Inferior parietal cortex (tissue), 1 donor: Measurements from ENCODE around the gene ZDHHC1.
"Not testable (repeated sequence)": the region's sequence is repeated elsewhere in the genome, so short reads cannot be mapped to it uniquely, and the experiment has no call there.

ENCODE experiments used
- DNase-seq: peaks from one replicate; pipeline ENCODE4 v3.0.0-alpha.2; 2016; ENCODE audit errors: extremely low spot score

Gene ZDHHC1

GRCh38 chr16:67361038-67361437 is 55.2 kb downstream of the ZDHHC1 start:
- no peak for DNase-seq

- not testable (repeated sequence) for DNase-seq
These were observed 56.6 kb downstream of the ZDHHC1 start for GRCh38 chr16:67359540-67360269.

GRCh38 chr16:67357561-67357960 is 58.7 kb downstream of the ZDHHC1 start:
- DNase-seq = no peak

GRCh38 chr16:67356396-67356795 is 59.9 kb downstream of the ZDHHC1 start:
- DNase-seq = no peak

GRCh38 chr16:67352463-67352862 is 63.8 kb downstream of the ZDHHC1 start:
- not testable (repeated sequence) for DNase-seq

- DNase-seq = no peak
These were observed 66.0 kb downstream of the ZDHHC1 start for GRCh38 chr16:67350324-67350723.

- no peak for DNase-seq
These were observed 67.1 kb downstream of the ZDHHC1 start for GRCh38 chr16:67349172-67349571.

- no peak for DNase-seq
These were observed 69.9 kb downstream of the ZDHHC1 start for GRCh38 chr16:67346341-67346740.

- DNase-seq = no peak
These were observed 70.9 kb downstream of the ZDHHC1 start for GRCh38 chr16:67345401-67345800.
